Measurements from ENCODE around the gene C1QTNF12. TPM values are rescaled to one million over a fixed set of nuclear protein-coding genes. Genes with fewer than 3 reads are reported as not detected.

C1QTNF12 gene
- total and polyA plus RNA-seq, 2 of the 8 experiments (the other 6 are each of a cell fraction or from before 2014, with no cell fraction given), result 2.1 to 3.7 TPM

DNA sequence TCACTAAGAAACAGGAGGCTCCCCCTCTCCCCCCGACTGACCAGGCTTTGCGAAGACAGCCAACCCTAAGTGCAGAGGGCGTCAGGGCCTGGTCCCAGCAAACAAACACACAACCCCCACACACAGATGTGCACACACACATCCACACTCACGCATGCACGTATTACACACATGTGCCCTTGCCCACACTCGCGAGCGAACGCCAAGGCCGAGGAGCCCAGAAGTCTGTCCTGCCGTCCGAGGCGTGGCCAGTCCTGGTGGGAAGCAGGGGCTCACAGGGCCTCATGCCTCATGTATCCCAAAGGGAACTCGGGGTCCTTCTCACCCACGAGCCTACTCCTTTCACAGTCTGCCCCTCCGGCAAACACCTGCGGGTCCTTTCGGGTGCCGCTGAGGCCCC, 16.8 kb downstream of the C1QTNF12 start (continued):
- TF ChIP-seq, protein P1, sequence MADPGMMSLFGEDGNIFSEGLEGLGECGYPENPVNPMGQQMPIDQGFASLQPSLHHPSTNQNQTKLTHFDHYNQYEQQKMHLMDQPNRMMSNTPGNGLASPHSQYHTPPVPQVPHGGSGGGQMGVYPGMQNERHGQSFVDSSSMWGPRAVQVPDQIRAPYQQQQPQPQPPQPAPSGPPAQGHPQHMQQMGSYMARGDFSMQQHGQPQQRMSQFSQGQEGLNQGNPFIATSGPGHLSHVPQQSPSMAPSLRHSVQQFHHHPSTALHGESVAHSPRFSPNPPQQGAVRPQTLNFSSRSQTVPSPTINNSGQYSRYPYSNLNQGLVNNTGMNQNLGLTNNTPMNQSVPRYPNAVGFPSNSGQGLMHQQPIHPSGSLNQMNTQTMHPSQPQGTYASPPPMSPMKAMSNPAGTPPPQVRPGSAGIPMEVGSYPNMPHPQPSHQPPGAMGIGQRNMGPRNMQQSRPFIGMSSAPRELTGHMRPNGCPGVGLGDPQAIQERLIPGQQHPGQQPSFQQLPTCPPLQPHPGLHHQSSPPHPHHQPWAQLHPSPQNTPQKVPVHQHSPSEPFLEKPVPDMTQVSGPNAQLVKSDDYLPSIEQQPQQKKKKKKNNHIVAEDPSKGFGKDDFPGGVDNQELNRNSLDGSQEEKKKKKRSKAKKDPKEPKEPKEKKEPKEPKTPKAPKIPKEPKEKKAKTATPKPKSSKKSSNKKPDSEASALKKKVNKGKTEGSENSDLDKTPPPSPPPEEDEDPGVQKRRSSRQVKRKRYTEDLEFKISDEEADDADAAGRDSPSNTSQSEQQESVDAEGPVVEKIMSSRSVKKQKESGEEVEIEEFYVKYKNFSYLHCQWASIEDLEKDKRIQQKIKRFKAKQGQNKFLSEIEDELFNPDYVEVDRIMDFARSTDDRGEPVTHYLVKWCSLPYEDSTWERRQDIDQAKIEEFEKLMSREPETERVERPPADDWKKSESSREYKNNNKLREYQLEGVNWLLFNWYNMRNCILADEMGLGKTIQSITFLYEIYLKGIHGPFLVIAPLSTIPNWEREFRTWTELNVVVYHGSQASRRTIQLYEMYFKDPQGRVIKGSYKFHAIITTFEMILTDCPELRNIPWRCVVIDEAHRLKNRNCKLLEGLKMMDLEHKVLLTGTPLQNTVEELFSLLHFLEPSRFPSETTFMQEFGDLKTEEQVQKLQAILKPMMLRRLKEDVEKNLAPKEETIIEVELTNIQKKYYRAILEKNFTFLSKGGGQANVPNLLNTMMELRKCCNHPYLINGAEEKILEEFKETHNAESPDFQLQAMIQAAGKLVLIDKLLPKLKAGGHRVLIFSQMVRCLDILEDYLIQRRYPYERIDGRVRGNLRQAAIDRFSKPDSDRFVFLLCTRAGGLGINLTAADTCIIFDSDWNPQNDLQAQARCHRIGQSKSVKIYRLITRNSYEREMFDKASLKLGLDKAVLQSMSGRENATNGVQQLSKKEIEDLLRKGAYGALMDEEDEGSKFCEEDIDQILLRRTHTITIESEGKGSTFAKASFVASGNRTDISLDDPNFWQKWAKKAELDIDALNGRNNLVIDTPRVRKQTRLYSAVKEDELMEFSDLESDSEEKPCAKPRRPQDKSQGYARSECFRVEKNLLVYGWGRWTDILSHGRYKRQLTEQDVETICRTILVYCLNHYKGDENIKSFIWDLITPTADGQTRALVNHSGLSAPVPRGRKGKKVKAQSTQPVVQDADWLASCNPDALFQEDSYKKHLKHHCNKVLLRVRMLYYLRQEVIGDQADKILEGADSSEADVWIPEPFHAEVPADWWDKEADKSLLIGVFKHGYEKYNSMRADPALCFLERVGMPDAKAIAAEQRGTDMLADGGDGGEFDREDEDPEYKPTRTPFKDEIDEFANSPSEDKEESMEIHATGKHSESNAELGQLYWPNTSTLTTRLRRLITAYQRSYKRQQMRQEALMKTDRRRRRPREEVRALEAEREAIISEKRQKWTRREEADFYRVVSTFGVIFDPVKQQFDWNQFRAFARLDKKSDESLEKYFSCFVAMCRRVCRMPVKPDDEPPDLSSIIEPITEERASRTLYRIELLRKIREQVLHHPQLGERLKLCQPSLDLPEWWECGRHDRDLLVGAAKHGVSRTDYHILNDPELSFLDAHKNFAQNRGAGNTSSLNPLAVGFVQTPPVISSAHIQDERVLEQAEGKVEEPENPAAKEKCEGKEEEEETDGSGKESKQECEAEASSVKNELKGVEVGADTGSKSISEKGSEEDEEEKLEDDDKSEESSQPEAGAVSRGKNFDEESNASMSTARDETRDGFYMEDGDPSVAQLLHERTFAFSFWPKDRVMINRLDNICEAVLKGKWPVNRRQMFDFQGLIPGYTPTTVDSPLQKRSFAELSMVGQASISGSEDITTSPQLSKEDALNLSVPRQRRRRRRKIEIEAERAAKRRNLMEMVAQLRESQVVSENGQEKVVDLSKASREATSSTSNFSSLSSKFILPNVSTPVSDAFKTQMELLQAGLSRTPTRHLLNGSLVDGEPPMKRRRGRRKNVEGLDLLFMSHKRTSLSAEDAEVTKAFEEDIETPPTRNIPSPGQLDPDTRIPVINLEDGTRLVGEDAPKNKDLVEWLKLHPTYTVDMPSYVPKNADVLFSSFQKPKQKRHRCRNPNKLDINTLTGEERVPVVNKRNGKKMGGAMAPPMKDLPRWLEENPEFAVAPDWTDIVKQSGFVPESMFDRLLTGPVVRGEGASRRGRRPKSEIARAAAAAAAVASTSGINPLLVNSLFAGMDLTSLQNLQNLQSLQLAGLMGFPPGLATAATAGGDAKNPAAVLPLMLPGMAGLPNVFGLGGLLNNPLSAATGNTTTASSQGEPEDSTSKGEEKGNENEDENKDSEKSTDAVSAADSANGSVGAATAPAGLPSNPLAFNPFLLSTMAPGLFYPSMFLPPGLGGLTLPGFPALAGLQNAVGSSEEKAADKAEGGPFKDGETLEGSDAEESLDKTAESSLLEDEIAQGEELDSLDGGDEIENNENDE (IDR thresholded peaks at IDR 0.05; ENCODE audit: insufficient replicate concordance, low read length), result no peak
- no peak for TF ChIP-seq NANOG (IDR thresholded peaks at IDR 0.05; ENCODE audit: insufficient read depth, low read depth, low read length, poor library complexity, severe bottlenecking)
- TF ChIP-seq POLR2AphosphoS5 (IDR thresholded peaks at IDR 0.05; ENCODE audit: low read depth, low read length), result no peak
- no peak for TF ChIP-seq HDAC2 (IDR thresholded peaks at IDR 0.05; ENCODE audit: borderline replicate concordance in 1 of 2, low read depth in 2 of 2, low read length in 2 of 2)
